ENCODE results near the gene LYRM2.
"Not testable (repeated sequence)": the region's sequence is repeated elsewhere in the genome, so short reads cannot be mapped to it uniquely, and the experiment has no call there.

Gene LYRM2

DNA sequence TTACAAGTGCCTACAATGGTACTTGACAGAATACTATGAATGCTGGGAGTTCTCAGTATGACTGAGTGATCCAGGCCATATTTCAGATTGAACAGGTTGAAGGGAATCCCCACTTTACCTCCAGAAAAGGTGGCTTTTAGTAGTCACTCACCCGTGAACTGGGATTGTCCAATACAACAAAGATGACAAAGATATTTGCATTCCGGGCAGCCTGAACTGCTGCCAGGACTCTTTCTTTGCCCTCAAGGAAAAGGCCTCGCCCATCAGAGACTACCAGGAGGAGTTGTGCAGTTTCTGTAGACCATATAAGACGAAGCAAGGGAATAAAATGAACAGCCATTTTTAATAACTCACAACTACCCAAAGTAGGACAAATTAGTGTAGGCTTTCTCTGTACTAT is 6.3 kb upstream of the LYRM2 start:
- no peak for DNase-seq

DNA sequence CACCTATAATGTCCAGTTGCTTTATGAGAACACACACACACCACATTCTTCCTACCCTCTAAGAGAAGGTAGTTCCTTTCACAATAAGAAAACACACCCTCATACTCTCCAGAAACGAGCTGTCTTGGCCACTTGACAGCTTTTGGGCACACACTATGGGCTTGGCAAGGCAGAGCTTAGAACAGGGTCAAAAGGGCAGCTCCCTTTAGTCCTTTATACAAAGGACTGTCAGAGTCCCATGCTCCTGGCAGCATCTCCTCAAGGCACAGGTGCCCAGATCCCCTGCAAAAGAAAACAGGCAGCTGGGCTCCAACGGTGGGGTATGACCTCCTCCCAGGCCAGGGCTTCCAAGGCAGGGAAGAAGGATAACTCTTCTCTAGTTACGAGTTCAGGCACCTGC is 4.9 kb upstream of the LYRM2 start:
- no peak for DNase-seq

DNA sequence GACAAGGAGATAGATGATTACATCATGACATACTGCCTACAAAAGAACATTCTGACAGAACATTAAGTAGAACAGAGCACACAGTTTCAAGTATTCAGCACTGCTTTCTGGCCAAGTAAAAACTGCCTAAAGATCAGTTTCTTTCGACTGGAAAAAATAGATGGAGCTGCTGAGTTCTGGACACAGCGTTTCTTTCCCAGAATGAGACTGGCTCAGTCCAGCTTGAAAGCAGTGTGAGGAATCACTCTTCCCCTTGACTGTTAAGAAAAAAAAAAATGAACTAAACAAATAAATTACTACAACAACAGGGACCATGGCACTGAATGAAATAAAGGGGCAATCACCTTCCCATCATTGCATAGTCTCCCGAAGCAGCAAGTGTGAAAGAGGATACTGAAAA is 4.4 kb upstream of the LYRM2 start:
- no peak for DNase-seq

DNA sequence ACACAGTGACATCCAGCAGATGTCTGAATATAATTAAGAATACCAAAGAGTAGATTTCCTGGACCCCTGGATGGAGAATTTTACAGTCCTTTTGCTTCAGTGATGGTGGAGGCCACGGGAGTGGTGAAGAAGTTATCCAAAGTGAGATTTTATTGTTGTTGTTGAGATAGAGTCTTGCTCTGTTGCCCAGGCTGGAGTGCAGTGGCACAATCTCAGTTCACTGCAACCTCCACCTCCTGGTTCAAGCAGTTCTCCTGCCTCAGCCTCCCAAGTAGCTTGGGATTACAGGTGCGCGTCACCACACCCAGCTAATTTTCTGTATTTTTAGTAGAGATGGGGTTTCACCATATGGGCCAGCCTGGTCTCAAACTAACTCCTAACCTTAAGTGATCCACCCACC is 3.0 kb upstream of the LYRM2 start:
- not testable (repeated sequence) for DNase-seq

DNA sequence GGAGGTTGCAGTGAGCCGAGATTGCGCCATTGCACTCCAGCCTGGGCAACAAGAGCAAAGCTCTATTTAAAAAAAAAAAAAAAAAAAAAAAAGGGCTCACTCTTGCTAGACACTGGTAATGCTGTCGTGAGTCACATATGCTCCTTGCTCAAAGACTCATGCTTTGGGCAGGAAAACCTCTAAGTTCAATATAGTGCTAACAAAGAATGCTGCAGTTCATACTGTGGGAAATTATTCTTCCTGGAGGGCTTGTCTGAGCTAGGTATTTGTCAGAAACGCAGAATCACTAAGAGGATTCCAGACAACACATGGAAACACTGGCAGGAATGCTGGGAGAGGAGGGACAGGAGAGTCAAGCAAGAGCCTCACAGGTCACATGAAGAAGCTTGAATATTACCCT is 2.3 kb upstream of the LYRM2 start:
- no peak for DNase-seq

DNA sequence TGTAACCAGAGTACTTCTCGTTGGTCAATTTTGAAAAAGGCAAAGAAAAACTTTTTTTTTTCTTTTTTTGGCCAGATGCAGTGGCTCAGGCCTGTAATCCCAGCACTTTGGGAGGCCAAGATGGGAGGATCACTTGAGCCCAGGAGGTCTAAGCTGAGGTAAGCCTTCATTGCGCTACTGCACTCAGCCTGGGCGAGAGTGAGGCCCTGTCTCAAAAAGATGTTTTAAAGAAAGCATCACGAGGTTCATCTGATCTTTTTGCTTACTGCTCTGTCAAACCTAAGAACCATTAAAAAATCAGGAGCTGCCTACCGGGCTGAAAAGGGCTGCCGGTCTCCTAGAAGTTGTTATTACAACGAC is 607 bp downstream of the LYRM2 start:
- no peak for DNase-seq

DNA sequence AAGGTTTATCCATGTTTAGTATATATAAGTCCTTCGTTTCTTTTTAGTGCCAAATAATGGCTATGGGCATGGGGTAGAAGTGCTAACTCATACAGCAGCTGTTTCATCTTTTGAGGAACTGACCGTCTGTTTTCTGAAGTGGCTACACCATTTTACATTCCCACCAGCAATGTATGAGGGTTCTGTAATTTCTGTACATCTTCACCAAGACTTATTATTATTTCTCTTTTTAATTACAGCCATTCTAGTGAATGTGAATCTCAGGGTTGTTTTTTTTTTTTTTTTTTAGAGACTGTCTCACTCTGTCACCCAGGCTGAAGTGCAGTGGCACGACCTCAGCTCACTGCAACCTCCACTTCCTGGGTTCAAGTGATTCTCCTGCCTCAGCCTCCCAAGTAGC is 2.1 kb downstream of the LYRM2 start:
- not testable (repeated sequence) for DNase-seq

DNA sequence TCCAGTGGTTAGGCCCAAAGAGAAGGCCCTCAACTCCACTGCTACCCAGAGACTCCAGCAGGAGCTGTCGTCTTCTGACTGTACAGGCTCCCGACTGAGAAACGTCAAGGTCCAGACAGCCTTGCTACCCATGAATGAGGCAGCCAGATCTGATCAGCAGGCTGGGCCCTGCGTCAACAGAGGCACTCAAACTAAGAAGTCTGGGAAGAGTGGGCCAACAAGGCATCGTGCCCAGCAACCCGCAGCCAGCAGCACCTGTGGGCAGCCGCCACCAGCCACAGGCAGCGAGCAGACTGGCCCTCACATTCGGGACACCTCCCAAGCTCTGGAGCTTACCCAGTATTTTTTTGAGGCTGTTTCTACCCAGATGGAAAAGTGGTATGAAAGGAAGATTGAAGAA is 8.1 kb downstream of the LYRM2 start:
- no peak for DNase-seq

DNA sequence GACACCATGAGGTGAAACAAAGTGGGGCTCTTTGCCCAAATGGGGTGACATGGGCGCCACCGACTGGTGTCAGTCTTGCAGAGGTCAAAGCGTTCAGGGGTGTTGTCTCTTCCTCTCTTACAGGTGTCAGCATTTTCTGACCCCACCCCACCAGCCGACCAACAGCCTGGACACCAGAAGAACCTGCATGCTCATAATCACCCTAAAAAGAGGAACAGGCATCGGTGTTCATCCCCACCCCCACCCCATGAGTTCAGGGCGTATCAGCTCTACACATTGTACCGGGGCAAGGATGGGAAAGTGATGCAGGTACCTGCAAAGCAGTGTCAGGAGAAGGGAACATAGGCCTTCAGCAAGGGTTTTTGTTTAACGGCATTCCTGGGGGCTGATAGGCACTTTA is 14.8 kb downstream of the LYRM2 start:
- DNase-seq: no peak

DNA sequence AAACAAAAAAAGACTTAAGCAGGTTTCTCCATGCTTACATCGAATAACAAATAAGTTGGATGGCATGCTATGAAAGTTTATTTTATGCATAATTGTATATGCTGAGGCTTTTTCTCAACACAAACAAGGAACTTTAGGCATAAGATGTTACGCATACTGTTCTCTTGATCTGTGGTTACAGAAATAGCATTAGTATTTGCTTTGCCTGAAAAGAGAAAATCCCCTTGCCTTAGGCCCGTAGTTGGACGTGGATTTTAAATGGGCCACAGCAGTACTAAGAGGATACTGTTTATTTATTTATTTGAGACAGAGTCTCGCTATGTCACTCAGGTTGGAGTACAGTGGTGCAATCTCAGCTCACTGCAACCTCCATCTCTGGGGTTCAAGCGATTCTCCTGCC is 19.0 kb downstream of the LYRM2 start:
- no peak for DNase-seq

DNA sequence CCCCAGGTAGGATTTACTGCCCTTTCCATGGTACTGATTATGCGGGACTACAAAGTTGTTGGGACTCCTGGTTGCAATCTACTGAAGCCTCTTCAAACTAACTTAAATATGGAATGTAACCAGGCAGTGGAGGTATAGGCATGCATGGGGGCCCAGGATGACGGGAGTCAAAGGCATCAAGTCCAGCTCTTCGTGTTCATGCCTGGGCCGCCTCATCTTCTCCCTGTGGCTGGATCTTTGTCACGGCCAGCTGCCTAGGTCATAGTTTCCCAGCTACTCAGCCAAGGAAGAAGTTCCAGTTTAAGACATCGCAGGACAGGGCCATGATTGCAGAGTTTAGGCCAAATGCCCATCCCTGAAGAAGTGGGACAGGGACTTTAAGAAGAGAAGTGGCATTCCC is 20.5 kb downstream of the LYRM2 start:
- no peak for DNase-seq

DNA sequence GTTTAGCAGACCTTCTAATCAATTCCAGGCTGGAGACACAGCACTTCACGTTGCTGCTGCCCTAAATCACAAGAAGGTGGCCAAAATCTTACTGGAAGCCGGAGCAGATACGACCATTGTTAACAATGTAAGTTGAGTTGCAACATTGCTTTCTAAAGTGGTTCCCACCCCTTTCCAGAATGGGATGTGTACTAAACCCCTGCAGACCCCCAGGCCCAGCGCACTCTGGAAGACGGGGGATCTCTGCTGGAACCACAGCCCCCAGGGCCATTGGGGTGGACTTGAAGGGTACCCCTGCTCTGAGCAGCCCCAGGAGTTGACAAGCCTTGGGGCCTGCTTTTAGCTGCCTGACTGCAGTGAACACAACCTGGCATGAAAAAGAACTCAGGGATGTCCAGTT is 22.0 kb downstream of the LYRM2 start:
- no peak for DNase-seq

DNA sequence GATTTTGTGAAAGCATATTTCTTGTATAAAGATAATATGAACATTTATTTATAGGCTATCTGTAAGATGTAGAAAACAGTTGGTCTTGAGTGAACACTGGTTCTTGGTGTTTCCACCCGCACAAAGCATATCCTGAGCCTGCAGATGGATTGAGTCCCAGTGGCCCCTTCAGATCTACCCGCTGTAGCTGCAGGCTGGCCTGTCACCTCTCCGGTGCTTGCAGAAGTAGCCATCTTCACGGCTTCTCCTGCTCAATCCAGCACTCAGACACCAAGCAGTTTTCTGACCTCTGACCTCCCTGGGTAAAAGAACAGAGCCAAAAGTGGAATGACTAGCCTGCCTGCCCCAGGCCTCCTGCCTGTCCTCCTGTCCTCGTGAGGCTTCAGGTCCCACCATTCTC is 22.7 kb downstream of the LYRM2 start:
- no peak for DNase-seq

DNA sequence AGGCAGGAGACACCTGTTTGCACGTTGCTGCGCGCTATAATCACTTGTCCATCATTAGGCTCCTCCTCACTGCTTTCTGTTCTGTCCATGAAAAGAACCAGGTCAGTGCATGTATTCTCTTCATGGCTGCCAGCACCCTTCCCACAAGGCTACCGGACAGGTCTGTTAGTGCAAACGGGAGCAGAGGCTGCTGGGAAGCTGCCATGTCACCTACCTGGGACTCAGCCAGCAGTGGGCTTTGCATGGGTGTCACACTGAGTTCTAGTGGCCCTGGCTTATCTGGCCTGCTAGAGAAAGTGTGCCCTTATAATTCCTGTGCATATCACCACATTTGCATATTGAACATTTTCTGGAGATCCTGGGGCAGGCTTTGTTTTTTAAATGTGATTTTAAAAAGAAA is 24.8 kb downstream of the LYRM2 start:
- DNase-seq: no peak

DNA sequence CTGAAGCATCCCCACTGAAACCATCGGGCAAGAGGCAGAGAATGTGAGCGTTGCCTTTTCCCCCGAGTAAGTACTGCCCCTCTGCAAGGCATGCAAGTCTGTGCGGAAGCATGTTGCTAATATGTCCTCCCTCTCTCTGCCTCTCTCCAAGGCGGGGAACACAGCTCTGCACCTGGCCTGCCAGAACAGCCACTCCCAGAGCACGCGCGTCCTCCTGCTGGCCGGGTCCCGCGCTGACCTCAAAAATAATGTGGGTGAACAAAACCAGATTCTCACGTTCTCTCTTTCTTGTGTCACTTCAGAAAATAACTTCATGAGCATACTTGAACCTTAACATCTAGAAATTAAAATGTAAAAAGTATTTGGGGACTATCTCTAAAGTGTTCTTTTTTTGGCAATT is 26.4 kb downstream of the LYRM2 start:
- DNase-seq: no peak

DNA sequence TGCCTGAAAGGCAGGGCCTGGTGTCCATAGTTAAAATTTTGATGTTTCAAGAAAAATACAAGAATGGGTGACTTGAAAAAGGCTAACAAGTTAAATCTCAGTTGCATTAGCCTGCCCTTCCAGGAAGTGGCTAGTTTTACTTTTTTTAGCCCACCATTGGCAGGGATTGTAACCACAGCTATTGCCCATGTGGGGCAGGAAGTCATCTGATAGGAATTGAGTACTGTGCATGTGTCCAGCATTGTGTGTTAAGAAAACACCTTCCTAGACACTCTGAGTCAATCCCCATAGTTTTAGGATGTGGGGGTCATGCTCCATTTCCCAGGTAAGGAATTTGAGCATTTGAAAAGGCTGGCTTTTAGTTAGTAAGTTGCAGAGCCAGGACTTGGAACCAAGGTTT is 26.9 kb downstream of the LYRM2 start:
- DNase-seq: no peak

DNA sequence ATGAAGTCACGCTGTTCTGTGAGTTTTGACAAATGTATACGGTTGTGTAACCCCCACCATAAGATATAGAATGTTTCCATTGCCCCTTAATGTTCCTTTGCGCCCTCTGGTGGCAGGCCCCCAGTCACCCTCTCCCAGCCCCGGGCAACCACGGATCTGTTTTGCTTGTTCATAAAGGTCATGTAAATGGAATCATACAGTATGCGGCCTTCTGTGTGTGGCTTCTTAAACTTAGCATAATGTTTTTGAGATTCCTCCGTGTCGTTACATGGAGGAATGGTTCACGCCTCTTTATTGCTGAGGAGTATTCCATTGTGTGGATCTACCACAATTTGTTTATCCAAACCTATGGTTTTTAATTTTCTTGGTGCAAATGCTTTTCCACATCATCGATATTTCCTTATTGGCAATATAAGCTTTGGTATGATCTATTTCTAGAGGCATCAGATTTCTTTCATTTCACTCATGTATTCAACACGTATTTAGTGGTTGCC is 28.4 kb downstream of the LYRM2 start:
- DNase-seq: no peak

DNA sequence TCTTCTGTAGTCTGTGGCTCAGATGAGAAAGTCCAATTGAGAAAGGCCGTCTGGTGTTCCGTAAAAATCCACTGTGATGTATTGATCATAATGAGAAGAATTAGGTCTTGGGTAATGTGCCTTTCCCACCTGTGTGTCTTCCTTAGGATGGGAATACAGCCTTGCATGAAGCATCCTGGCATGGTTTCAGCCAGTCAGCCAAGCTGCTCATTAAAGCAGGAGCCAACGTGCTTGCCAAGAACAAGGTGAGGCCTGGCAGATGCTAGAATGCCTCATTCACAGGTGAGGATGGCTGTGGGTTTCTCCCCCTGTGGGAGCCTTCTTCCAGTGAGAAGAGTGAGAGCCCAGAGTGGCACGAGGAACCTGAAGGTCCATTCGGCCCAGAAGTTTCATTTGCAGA is 32.7 kb downstream of the LYRM2 start:
- no peak for DNase-seq

DNA sequence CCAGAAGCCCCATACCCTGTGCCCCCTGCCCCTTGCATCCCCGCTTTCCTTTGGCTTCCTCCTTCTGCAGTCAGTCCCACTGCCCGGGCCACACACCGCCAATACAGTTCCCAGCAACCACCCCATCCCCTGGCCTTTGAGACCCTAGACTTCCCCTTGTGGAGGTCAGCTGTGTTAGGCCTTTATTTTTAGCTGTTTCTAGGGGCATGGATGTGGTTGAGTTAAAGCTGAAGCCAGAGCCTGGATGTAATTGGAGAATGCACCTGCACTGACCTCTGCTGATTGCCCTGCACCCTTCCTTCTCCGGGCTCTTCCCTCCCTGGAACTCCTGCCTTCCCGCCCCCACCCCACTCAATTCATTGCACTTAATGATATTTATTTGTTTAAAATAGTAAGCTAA is 33.9 kb downstream of the LYRM2 start:
- no peak for DNase-seq

DNA sequence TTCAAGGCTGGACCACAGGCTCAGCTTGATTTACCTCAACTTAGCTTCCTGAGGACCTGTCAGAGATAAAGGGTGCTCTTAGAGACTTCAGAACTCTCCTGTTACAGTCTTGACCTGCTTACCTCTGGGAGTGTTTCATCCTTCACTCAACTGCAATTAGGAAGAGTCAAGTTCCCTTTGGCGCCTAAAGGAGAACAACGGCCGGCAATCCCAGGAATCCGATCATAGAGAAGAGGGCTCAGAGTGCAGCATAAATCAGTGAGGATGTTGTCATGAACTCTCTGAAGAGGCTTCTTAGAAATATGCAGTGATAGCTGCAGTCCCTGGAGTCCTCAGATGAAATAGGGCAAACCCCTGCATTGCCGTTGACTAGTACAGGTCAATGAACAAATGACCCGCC is 36.4 kb downstream of the LYRM2 start:
- no peak for DNase-seq

DNA sequence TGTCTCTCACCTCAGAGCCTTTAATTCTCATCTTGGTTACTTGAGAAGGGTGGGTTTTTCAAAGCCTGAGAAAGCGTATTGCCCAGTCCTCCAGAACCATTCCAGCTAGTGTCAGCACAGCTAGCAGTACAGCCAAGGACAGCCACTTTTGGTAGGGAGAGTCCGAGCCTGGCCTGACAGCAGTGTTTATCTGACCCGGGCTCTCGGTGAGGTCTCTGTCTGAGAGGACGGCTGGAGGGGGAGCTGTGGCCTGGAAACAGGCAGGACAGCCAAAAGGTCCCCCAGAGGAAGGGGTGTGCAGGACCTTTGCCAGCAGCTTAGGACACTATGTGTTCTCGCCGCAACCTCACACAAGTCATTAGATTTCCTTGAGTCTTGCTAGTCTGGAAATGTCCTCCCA is 38.8 kb downstream of the LYRM2 start:
- DNase-seq: no peak

DNA sequence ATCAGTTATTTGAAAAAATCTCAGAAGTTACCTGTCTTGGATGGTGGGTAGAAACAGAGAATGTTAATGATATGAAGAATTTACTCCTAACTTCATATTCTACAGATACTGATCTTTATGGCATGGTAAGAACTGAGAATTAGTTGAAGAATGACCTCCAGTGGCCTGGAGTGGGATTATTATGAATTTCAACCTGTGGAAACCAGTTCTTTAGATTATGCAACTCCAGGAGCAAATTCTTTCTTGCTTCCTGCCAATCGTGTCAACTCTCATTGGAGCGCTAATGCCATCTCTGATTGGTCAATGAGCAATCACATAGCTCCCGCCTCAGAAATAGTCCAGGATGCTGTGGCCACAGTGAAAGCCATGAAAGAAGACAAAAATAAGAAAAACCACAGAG is 40.6 kb downstream of the LYRM2 start:
- DNase-seq: no peak

DNA sequence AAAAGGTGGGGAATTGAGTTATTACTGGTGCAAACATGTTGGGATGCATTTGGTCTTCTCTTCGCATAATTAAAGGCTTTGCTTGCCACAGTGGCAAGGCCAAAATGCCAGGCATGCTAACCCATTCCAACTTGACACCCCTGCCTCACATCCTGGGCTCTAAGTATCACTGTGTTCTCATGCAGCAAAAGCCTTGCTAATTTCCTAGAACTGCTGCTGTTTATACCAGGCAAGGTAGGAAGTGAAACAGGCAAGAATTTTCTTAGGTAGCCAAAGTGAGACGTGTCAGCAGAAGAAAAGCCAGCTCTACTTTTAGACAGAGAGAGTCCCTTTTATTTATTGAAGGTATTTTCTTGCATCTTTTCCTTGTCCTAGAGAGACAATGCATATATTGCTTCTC is 41.2 kb downstream of the LYRM2 start:
- DNase-seq: no peak

DNA sequence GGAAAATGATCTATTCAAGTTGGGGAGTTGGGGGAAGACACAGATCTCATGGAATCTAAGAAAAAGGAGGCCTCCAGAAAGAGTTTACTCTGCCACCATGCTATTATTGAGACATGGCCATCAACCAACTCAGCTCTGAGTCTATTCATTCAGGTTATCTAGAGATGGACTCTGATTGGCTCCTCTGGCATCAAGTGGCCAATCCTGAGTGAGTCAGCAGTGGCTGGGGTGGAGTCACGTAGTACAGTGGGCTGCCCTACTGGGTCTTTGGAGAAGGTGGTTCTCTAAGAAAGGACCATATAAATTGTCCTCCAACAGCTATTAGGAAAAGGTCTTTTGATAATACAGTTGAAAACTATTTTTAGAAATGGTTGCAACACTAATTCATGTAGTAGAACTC is 42.1 kb downstream of the LYRM2 start:
- DNase-seq: no peak

DNA sequence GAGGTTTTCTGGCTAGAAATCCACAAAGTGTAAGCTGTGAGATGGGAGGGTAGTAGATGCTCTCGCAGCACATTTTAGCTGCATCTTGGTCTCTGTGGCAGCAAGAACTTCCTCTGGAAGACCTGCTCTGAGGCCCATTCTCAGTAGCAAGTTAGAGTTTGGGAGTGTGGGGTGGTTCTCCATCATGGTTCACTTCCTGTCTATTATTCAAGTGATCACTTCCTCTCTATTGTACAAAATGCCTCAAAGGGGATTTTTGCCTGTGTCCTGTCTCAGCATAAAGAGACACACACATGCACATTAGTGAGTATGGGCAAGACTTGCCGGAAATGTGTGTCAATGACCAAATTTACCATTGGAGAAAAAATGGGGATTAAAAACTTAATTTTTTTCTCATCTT is 42.5 kb downstream of the LYRM2 start:
- no peak for DNase-seq

DNA sequence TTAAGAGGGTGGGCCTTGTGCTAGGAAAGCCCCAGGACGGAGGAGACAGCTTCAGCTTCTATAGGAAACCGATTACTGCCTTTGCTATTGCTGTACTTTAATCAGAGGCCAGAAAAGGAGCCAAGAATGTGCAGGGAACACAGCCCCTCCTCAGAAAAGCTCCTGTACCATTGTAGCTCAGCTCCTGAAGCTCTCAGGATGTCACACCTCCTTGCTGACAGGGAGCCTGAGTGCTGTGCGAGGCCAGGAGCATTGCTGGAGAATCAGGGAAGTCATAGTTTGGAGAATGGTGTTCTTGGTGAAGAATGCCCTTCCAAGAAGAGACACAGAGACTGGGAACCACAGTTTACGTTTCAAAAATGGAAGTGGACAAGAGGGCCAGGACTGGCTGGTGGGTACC is 46.8 kb downstream of the LYRM2 start:
- DNase-seq: no peak

All from NCI-H1436 treated with DMSO at 0.1 percent for 48 hours (cell line).